Liver (tissue), 9 donors: ENCODE measurements around the gene TMEM139. TPM values are rescaled to one million over a fixed set of nuclear protein-coding genes. Genes with fewer than 3 reads are reported as not detected.
A peak's percentile ranks its signal among the peaks of the same experiment; 100 is the strongest.

Source experiments
- DNase-seq: peaks from one replicate; pipeline ENCODE4 v3.0.0-alpha.2; 2017; ENCODE audit warnings: low spot score
- H3K27ac ChIP-seq, 2 donors: one replicate each; pipeline ENCODE4 v1.7.0; 2013; ENCODE audit warnings: inconsistent platforms in 2 of 2, low read length in 2 of 2, control low read depth in 1 of 2, low read depth in 1 of 2, mild to moderate bottlenecking in 1 of 2
- H3K27me3 ChIP-seq, 4 donors: one replicate each; pipeline versions ENCODE4 v1.6.1 to v1.7.0; 2013; ENCODE audit warnings: low read length in 3 of 4, inconsistent platforms in 1 of 4, mild to moderate bottlenecking in 1 of 4, moderate library complexity in 1 of 4; ENCODE audit not compliant: control insufficient read depth in 4 of 4, insufficient read depth in 4 of 4
- H3K36me3 ChIP-seq, 4 donors: one replicate each; pipeline versions ENCODE4 v1.6.1 to v1.7.0; 2013; ENCODE audit warnings: low read length in 3 of 4, mild to moderate bottlenecking in 3 of 4, low read depth in 1 of 4, moderate library complexity in 1 of 4; ENCODE audit not compliant: control insufficient read depth in 4 of 4, insufficient read depth in 3 of 4
- H3K4me1 ChIP-seq, 4 donors: one replicate each; pipeline versions ENCODE4 v1.6.1 to v1.7.0; 2013; ENCODE audit warnings: low read length in 3 of 4, mild to moderate bottlenecking in 3 of 4, moderate library complexity in 1 of 4; ENCODE audit not compliant: control insufficient read depth in 4 of 4, insufficient read depth in 4 of 4
- H3K4me3 ChIP-seq, 3 donors: one replicate each; pipeline versions ENCODE4 v1.6.1 to v1.7.0; 2013; ENCODE audit warnings: low read length in 3 of 3, control low read depth in 1 of 3, low read depth in 1 of 3, mild to moderate bottlenecking in 1 of 3
- H3K9ac ChIP-seq, 2 donors: one replicate each; pipeline ENCODE4 v1.7.0; 2013; ENCODE audit warnings: low read length in 2 of 2, mild to moderate bottlenecking in 2 of 2, moderate library complexity in 2 of 2, control low read depth in 1 of 2, low read depth in 1 of 2
- H3K9me3 ChIP-seq, 4 donors: one replicate each; pipeline versions ENCODE4 v1.6.1 to v1.7.0; 2013; ENCODE audit warnings: low read length in 3 of 4; ENCODE audit not compliant: control insufficient read depth in 4 of 4
- EGR1 ChIP-seq, 2 donors: IDR thresholded peaks; 2 replicates each; pipeline ENCODE4 v1.6.1; 2016 to 2018; ENCODE audit warnings: antibody characterized with exemption in 2 of 2, low read depth in 2 of 2
- FOXA2 ChIP-seq: IDR thresholded peaks from 2 replicates; pipeline ENCODE4 v1.6.1; 2016; ENCODE audit warnings: antibody characterized with exemption
- HNF4A ChIP-seq, 2 donors: conservative IDR thresholded peaks; 2 replicates each; pipeline ENCODE4 v1.6.1; 2016; ENCODE audit warnings: antibody characterized with exemption in 2 of 2, mild to moderate bottlenecking in 2 of 2
- HNF4G ChIP-seq: IDR thresholded peaks from 2 replicates; pipeline ENCODE4 v1.6.1; 2016; ENCODE audit warnings: antibody characterized with exemption
- JUND ChIP-seq, 2 donors: IDR thresholded peaks; 2 replicates each; pipeline ENCODE4 v1.6.1; 2016; ENCODE audit warnings: antibody characterized with exemption in 2 of 2
- NR2F2 ChIP-seq: IDR thresholded peaks from 2 replicates; pipeline ENCODE4 v1.6.1; 2016; ENCODE audit warnings: antibody characterized with exemption
- RAD21 ChIP-seq, 2 donors: IDR thresholded peaks; 2 replicates each; pipeline ENCODE4 v1.6.1; 2016; ENCODE audit warnings: antibody characterized with exemption in 2 of 2, mild to moderate bottlenecking in 2 of 2
- REST ChIP-seq: IDR thresholded peaks from 2 replicates; pipeline ENCODE4 v1.6.1; 2016; ENCODE audit warnings: antibody characterized with exemption, mild to moderate bottlenecking
- RXRA ChIP-seq, 2 donors: IDR thresholded peaks; 2 replicates each; pipeline ENCODE4 v1.6.1; 2017 to 2018; ENCODE audit warnings: antibody characterized with exemption in 2 of 2, mild to moderate bottlenecking in 1 of 2
- SP1 ChIP-seq: IDR thresholded peaks from 2 replicates; pipeline ENCODE4 v1.6.1; 2018; ENCODE audit warnings: antibody characterized with exemption, mild to moderate bottlenecking
- YY1 ChIP-seq: IDR thresholded peaks from 2 replicates; pipeline ENCODE4 v1.6.1; 2016; ENCODE audit warnings: antibody characterized with exemption, mild to moderate bottlenecking
- ZBTB33 ChIP-seq: IDR thresholded peaks from 2 replicates; pipeline ENCODE4 v1.6.1; 2016; ENCODE audit warnings: antibody characterized with exemption
- WGBS: extraction: QIAGEN DNeasy Blood & Tissue Kit; methylation state at CpG from one replicate; pipeline ENCODE4 v1.1.7; 2013; 5-methylcytosine and 5-hydroxymethylcytosine counted together
- polyA plus RNA-seq, 2 donors: library from polyadenylated mRNA; stranded (reverse) in 1 of 2; unstranded in 1 of 2; fragments of 200-250 nt in 1 of 2; fragments of >200 nt in 1 of 2; fragmentation: Nextera tagmentation in 1 of 2; extraction: Ambion mirVana in 1 of 2; gene quantifications; one replicate each; pipeline versions ENCODE4 v1.2.1 to v1.2.3, GENCODE V29; 2013 to 2015
- total RNA-seq, 2 donors: library from RNA; depleted of rRNA; stranded (reverse); fragments of >200 nt; gene quantifications; one replicate each; pipeline ENCODE4 v1.2.3, GENCODE V29; 2014
- TF ChIP-seq, protein P1 (sequence below): IDR thresholded peaks from 2 replicates; pipeline ENCODE4 v1.6.1; 2016; ENCODE audit warnings: antibody characterized with exemption
- TF ChIP-seq, protein P2 (sequence below): fragments of 150-350 bp; IDR thresholded peaks from 2 replicates; pipeline ENCODE4 v1.5.1; 2017; ENCODE audit warnings: improper control_type of control experiment, low read depth, low read length; ENCODE audit not compliant: missing input control
- donor health status: healthy.
- donor health status: healthy.
- donor health status: healthy.
- donor health status: healthy.
- donor health status: healthy.

Gene TMEM139
- total and polyA plus RNA-seq, 4 donors, result 3.0 to 8.6 (median 5.5) TPM

DNA sequence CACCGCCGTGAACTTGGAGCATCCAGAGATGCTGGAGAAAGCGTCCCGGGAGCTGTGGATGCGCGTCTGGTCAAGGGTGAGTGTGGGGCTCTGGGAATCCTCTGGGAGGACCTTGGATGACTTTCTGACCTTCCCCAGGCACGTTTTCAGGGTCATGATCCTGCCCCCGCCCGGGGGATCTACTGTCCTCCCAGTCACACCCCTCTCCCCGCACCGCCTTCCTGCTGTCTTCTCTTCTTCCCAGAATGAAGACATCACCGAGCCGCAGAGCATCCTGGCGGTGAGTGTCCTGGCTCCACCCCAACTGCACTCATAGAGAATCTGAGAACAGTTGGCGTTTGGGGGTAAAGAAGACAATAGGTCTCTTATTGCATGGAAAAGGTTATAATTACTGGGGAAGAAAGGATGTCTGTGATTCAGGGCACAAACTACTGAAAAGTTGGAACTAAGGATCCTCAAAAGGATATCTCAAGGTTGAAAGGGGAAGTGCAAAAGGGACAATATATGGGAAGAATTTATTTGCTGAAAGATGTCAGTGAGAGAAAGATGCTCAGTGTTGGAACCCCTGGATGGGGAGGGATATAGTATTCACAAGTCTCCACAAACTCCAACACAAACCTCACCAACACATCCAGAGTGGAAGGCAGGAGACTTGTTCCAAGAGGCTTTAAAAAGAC, 19.6 kb upstream of the TMEM139 start:
- no peak for TF ChIP-seq REST
- peak; percentile 21 for TF ChIP-seq NR2F2
- DNase-seq, result no peak
- Histone ChIP-seq H3K27ac (no peak overlapping the region), H3K9ac (no peak overlapping the region), H3K4me1 (peaks cover 8 to 44% (median 31%) of the 10 kb centered on the region in 4 donors), H3K4me3 (no peak overlapping the region), H3K36me3 (peaks cover 0 to 26% (median 7%) of the 10 kb centered on the region in 4 donors), H3K27me3 (no peaks in the 10 kb centered on the region), H3K9me3 (no peaks in the 10 kb centered on the region)
- WGBS, result 63% methylated on average over 15 of the region's 15 CpGs

DNA sequence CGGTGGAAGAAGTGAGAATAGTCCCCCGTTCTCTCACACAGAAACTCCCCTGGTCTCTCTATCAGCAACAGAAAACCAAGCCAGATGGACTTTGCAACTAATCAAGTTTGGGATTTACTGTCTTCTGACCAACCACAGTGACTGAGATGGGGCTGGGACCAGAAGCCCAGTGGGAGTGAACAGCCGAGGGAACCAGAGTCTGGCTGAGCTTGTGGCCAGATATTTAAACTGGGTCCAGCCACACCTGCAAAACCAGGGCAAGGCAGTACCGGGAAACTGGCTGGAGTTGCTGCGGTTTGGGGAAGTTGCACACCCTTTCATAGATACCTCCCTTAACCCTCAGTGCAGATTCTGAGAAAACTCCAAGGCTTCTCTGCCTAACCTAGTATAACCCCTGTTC, 15.5 kb upstream of the TMEM139 start:
- H3K27ac ChIP-seq, result no peak overlapping the region
- 28% methylated on average over 5 of the region's 5 CpGs for WGBS

GRCh38 chr7:143271240-143271639, 13.5 kb upstream of the TMEM139 start:
- Histone ChIP-seq H3K9me3 (no peaks in the 10 kb centered on the region), H3K27ac (no peak overlapping the region), H3K36me3 (peaks cover 1 to 29% (median 7%) of the 10 kb centered on the region in 4 donors), H3K9ac (no peak overlapping the region), H3K27me3 (no peaks in the 10 kb centered on the region), H3K4me1 (peaks cover 0 to 29% (median 19%) of the 10 kb centered on the region in 4 donors), H3K4me3 (no peak overlapping the region)
- no peak for DNase-seq
- WGBS, result 97% methylated on average over 1 of the region's 1 CpG
- TF ChIP-seq HNF4A (conservative IDR thresholded peaks at IDR 0.05), result no peak
- TF ChIP-seq REST, result no peak
- TF ChIP-seq YY1, result no peak
- no peak for TF ChIP-seq FOXA2
- no peak for TF ChIP-seq ZBTB33
- TF ChIP-seq RXRA (IDR thresholded peaks at IDR 0.05), result no peak
- TF ChIP-seq, protein P1, sequence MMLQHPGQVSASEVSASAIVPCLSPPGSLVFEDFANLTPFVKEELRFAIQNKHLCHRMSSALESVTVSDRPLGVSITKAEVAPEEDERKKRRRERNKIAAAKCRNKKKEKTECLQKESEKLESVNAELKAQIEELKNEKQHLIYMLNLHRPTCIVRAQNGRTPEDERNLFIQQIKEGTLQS, result no peak
- TF ChIP-seq EGR1 (IDR thresholded peaks at IDR 0.05; ENCODE audit: low read depth in 2 of 2), result no peak

More for the DNA sequence above, 15.5 kb upstream of the TMEM139 start:
- H3K36me3 ChIP-seq, result peaks cover 1 to 31% (median 7%) of the 10 kb centered on the region in 4 donors
- H3K27me3 ChIP-seq, result no peaks in the 10 kb centered on the region
- no peak overlapping the region for H3K4me3 ChIP-seq
- no peaks in the 10 kb centered on the region for H3K9me3 ChIP-seq
- H3K4me1 ChIP-seq, result peaks cover 8 to 43% (median 30%) of the 10 kb centered on the region in 4 donors
- no peak overlapping the region for H3K9ac ChIP-seq
- no peak for DNase-seq
- TF ChIP-seq YY1, result peak; percentile 32
- TF ChIP-seq, protein P2, sequence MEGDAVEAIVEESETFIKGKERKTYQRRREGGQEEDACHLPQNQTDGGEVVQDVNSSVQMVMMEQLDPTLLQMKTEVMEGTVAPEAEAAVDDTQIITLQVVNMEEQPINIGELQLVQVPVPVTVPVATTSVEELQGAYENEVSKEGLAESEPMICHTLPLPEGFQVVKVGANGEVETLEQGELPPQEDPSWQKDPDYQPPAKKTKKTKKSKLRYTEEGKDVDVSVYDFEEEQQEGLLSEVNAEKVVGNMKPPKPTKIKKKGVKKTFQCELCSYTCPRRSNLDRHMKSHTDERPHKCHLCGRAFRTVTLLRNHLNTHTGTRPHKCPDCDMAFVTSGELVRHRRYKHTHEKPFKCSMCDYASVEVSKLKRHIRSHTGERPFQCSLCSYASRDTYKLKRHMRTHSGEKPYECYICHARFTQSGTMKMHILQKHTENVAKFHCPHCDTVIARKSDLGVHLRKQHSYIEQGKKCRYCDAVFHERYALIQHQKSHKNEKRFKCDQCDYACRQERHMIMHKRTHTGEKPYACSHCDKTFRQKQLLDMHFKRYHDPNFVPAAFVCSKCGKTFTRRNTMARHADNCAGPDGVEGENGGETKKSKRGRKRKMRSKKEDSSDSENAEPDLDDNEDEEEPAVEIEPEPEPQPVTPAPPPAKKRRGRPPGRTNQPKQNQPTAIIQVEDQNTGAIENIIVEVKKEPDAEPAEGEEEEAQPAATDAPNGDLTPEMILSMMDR, result no peak
- TF ChIP-seq RAD21 (IDR thresholded peaks at IDR 0.05), result peak; percentile 33 to 44
- peak; percentile 75 for TF ChIP-seq HNF4G
- peak in 1 of 2 donors; percentile 12 for TF ChIP-seq JUND (IDR thresholded peaks at IDR 0.05)
- TF ChIP-seq EGR1 (IDR thresholded peaks at IDR 0.05; ENCODE audit: low read depth in 2 of 2), result no peak
- no peak for TF ChIP-seq NR2F2
- TF ChIP-seq, protein P1, result no peak
- peak; percentile 72 for TF ChIP-seq SP1
- TF ChIP-seq RXRA (IDR thresholded peaks at IDR 0.05), result peak; percentile 43 to 59
- TF ChIP-seq HNF4A (conservative IDR thresholded peaks at IDR 0.05), result peak; percentile 84 to 88
